Small intestine (tissue), 7 donors: ENCODE results near the gene L3MBTL2. TPM values are rescaled to one million over a fixed set of nuclear protein-coding genes. Genes with fewer than 3 reads are reported as not detected.

Experiments used
- DNase-seq, 2 donors: peaks; one replicate each; pipeline versions ENCODE4 v3.0.0 to v3.0.0-alpha.2; 2013
- FAIRE-seq: peaks from 2 replicates; lab custom pipeline; 2012; peaks lifted over from hg19 to GRCh38; lab: Jason Lieb, UNC
- H3K27ac ChIP-seq, 3 donors: one replicate each; pipeline ENCODE4 v1.5.1; 2013; ENCODE audit warnings: low read length in 2 of 3, mild to moderate bottlenecking in 2 of 3, control low read depth in 1 of 3, inconsistent platforms in 1 of 3, low read depth in 1 of 3, moderate library complexity in 1 of 3
- H3K27me3 ChIP-seq, 3 donors: one replicate each; pipeline ENCODE4 v1.6.1; 2013; ENCODE audit warnings: low read length in 3 of 3, inconsistent platforms in 1 of 3; ENCODE audit not compliant: control insufficient read depth in 3 of 3, insufficient read depth in 3 of 3
- H3K36me3 ChIP-seq, 3 donors: one replicate each; pipeline ENCODE4 v1.6.1; 2013; ENCODE audit warnings: low read length in 3 of 3, inconsistent platforms in 1 of 3, low read depth in 1 of 3, mild to moderate bottlenecking in 1 of 3, moderate library complexity in 1 of 3; ENCODE audit not compliant: control insufficient read depth in 3 of 3, insufficient read depth in 2 of 3
- H3K4me1 ChIP-seq, 3 donors: one replicate each; pipeline ENCODE4 v1.6.1; 2013; ENCODE audit warnings: low read length in 2 of 3, inconsistent platforms in 1 of 3, low read depth in 1 of 3, mild to moderate bottlenecking in 1 of 3, moderate library complexity in 1 of 3; ENCODE audit not compliant: control insufficient read depth in 3 of 3, insufficient read depth in 2 of 3
- H3K4me3 ChIP-seq, 3 donors: one replicate each; pipeline ENCODE4 v1.5.1; 2013; ENCODE audit warnings: low read length in 3 of 3, control low read depth in 1 of 3, inconsistent platforms in 1 of 3, low read depth in 1 of 3, mild to moderate bottlenecking in 1 of 3, moderate library complexity in 1 of 3
- H3K9me3 ChIP-seq, 2 donors: one replicate each; pipeline ENCODE4 v1.6.1; 2013; ENCODE audit warnings: low read depth in 1 of 2, low read length in 1 of 2; ENCODE audit not compliant: control insufficient read depth in 2 of 2, insufficient read depth in 1 of 2
- WGBS, 3 donors: extraction: QIAGEN DNeasy Blood & Tissue Kit; methylation state at CpG; one replicate each; pipeline ENCODE4 v1.1.7; 2013; 5-methylcytosine and 5-hydroxymethylcytosine counted together
- polyA plus RNA-seq, 4 donors: library from polyadenylated mRNA; stranded (reverse) in 3 of 4; unstranded in 1 of 4; fragments of 200-250 nt in 3 of 4; fragments of 120-200 nt in 1 of 4; gene quantifications; one replicate each; pipeline versions ENCODE4 v1.2.1 to v1.2.3, GENCODE V29; 2013
- donor health status: healthy with polysubstance abuse.
- donor health status: control.
- donor health status: control.
- donor health status: Bipolar disorder and iron deficiency.
- donor health status: healthy.

The L3MBTL2 gene
- polyA plus RNA-seq, 4 donors: 10.1 to 16.2 (median 13.4) TPM

DNA sequence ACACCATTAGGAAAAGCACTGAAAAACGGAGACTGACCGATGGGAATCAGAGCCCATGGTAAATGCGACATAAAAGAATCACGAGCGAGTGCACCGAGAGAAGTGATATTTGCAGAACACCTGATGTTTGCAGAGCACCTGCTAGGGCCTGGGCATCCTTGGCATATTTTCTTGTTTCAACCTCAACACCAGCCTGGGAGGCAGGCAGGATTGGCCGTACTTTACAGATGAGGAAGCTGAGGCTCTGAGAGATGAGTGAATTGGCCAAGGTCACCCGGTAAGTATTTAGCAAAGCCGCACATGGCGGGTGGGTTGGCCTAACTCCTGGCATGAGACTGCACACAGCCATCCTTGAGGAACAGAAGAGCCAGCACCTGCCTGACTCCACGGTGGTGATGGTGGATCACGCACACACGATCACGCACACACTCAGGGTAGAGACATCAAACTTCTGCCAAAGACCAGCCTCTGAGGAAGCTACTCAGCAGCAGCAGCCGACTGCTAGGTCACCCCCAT, 57.2 kb downstream of the L3MBTL2 start:
- no peak for FAIRE-seq
- Histone ChIP-seq H3K27ac (no peak overlapping the region), H3K36me3 (peaks cover 15 to 85% (median 19%) of the 10 kb centered on the region in 3 donors), H3K27me3 (no peaks in the 10 kb centered on the region), H3K9me3 (no peaks in the 10 kb centered on the region), H3K4me1 (no peaks in the 10 kb centered on the region), H3K4me3 (no peak overlapping the region)
- no peak for DNase-seq
- 94 to 96% (median 96%) methylated on average over 15 of the region's 15 CpGs for WGBS, 3 donors

DNA sequence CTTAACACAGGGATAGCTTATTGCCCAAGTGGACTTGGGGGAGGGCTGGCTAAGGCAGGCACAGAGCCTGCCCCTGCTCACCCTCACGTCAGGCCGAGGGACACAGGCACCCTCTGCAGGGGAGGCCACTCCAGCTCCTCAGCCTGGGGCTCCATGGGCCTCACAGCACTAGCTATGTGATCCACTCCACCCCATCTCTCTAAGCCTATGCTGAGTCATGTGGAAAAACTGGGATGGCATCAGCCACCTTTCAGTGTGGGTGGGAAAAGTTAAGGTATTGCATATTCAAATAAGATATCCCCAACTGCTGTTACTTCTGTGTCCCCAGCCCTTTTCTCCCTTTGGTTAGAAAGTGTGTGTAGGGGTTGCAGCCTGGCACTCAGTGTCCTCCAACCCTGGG, 58.6 kb downstream of the L3MBTL2 start:
- no peak overlapping the region for H3K4me3 ChIP-seq
- FAIRE-seq (no peak), DNase-seq (no peak)
- 96 to 97% (median 96%) methylated on average over 2 of the region's 2 CpGs for WGBS, 3 donors
- H3K27me3 ChIP-seq: no peaks in the 10 kb centered on the region
- H3K27ac ChIP-seq: no peak overlapping the region
- no peaks in the 10 kb centered on the region for H3K9me3 ChIP-seq
- H3K36me3 ChIP-seq: peaks cover 23 to 85% (median 25%) of the 10 kb centered on the region in 3 donors
- no peaks in the 10 kb centered on the region for H3K4me1 ChIP-seq

DNA sequence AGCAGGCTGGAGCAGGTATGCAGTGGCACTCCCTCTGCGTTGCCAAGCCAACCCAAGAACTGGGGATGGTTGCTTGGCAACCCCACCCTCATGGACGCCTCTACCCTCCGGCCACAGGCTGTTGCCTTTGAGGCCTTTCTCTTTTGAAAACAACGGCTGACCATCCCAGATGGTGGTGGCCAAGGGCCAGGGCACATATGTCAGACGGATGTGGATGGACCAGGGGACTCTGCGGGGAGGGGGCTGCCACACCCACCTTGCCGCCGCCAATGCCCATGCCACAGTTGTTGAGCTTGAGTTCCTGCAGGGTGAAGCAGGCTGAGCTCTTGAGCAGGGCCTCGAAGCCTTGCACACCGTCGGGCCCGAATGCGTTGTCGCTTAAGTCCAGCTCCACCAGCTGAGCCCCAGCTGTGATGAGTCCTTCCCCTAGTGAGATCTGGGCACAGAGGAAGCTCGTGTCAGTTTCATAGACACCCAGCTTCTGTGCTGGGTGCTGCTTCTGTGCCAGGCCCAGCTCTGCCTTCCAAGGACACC, 59.4 kb downstream of the L3MBTL2 start:
- Histone ChIP-seq H3K36me3 (peaks cover 23 to 87% (median 25%) of the 10 kb centered on the region in 3 donors), H3K27me3 (no peaks in the 10 kb centered on the region), H3K4me1 (no peaks in the 10 kb centered on the region), H3K4me3 (no peak overlapping the region), H3K9me3 (no peaks in the 10 kb centered on the region), H3K27ac (no peak overlapping the region)
- no peak for DNase-seq
- no peak for FAIRE-seq
- 93 to 94% (median 93%) methylated on average over 15 of the region's 15 CpGs for WGBS, 3 donors

- no peaks in the 10 kb centered on the region for H3K4me1 ChIP-seq
- peaks cover 27 to 86% (median 32%) of the 10 kb centered on the region in 3 donors for H3K36me3 ChIP-seq
- H3K27me3 ChIP-seq: no peaks in the 10 kb centered on the region
- WGBS, 3 donors: 96 to 98% (median 96%) methylated on average over 16 of the region's 16 CpGs
- no peak for FAIRE-seq
- H3K27ac ChIP-seq: no peak overlapping the region
- no peaks in the 10 kb centered on the region for H3K9me3 ChIP-seq
- H3K4me3 ChIP-seq: no peak overlapping the region
- DNase-seq: no peak
Measured at GRCh38 chr22:41267958-41268357, 62.8 kb downstream of the L3MBTL2 start.

DNA sequence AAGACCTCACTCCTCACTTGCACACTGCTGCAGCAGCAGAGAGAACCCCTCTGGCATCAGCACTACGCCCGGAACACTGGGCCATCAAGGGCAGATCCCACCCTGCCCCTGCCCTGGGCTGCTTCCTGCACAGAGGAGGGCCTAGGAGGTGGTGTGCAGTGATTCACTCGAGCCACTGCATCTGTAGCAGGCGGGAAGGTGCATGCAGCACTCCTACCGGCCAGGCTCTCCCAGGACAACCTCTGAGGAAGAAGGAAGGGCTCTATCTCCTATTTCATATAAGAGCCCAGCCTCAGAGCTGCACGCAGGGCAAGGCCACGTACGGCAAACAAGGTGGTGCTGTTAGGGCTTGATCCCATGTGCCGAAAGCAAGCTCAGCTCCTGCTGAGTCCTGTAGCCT, 66.7 kb downstream of the L3MBTL2 start:
- Histone ChIP-seq H3K9me3 (no peaks in the 10 kb centered on the region), H3K4me1 (no peaks in the 10 kb centered on the region), H3K4me3 (no peak overlapping the region), H3K27ac (no peak overlapping the region), H3K27me3 (no peaks in the 10 kb centered on the region), H3K36me3 (peaks cover 19 to 88% (median 38%) of the 10 kb centered on the region in 3 donors)
- 92 to 97% (median 94%) methylated on average over 9 of the region's 9 CpGs for WGBS, 3 donors
- no peak for DNase-seq
- FAIRE-seq: no peak

GRCh38 chr22:41273128-41273527, 68.0 kb downstream of the L3MBTL2 start:
- 93 to 97% (median 95%) methylated on average over 7 of the region's 7 CpGs for WGBS, 3 donors
- no peaks in the 10 kb centered on the region for H3K27me3 ChIP-seq
- H3K27ac ChIP-seq: no peak overlapping the region
- H3K9me3 ChIP-seq: no peaks in the 10 kb centered on the region
- no peak overlapping the region for H3K4me3 ChIP-seq
- H3K4me1 ChIP-seq: no peaks in the 10 kb centered on the region
- FAIRE-seq (no peak), DNase-seq (no peak)
- peaks cover 12 to 85% (median 33%) of the 10 kb centered on the region in 3 donors for H3K36me3 ChIP-seq

- no peaks in the 10 kb centered on the region for H3K4me1 ChIP-seq
- 88 to 95% (median 93%) methylated on average over 4 of the region's 4 CpGs for WGBS, 3 donors
- no peak for FAIRE-seq
- peaks cover 12 to 83% (median 26%) of the 10 kb centered on the region in 3 donors for H3K36me3 ChIP-seq
- H3K27ac ChIP-seq: no peak overlapping the region
- H3K9me3 ChIP-seq: no peaks in the 10 kb centered on the region
- H3K27me3 ChIP-seq: no peaks in the 10 kb centered on the region
- DNase-seq: no peak
- no peak overlapping the region for H3K4me3 ChIP-seq
Measured at GRCh38 chr22:41274856-41275255, 69.7 kb downstream of the L3MBTL2 start.

DNA sequence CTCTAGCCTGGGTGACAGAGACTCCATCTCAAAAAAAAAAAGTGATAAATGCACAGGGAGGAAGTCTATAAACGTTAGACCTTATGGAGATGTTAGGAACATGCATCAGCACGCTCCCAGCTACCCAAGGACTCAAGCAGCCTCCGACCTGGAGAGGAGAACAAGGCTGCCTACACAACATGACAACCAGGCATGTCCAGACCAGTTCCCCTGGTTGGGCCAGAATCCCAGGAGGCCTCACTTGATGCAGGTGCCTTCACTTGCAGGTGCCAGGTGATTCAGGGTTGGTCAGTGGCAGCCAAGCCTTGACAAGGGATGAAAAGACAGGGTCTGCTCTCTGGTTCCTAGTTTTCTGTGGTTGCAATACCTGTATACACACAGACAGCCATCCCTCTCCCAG, 75.0 kb downstream of the L3MBTL2 start:
- 83% methylated on average over 3 of the region's 3 CpGs for WGBS, 3 donors
- Histone ChIP-seq H3K4me3 (no peak overlapping the region), H3K36me3 (peaks cover 8 to 76% (median 16%) of the 10 kb centered on the region in 3 donors), H3K27ac (no peak overlapping the region), H3K4me1 (peaks cover 0 to 5% (median 2%) of the 10 kb centered on the region in 3 donors), H3K27me3 (no peaks in the 10 kb centered on the region), H3K9me3 (no peaks in the 10 kb centered on the region)
- FAIRE-seq (no peak), DNase-seq (no peak)

DNA sequence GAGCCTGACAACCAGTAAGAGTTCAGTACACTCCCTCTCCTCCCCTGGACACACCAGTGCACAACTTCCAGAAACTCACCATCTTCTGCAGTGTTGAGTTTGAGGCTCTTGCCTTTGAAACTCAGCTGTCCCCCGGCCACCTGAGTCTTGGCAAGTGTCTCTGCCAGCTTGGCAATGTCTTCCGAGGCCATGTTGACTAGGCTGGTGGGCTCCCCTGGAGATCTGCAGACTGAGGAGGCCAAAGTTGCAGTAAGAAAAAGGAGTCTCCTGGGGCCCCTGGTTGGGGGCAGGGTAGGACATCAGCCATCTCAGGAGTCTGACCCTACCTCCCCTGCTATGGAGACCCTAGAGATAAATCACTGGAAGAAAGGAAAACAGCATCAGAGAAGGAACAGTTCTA, 75.7 kb downstream of the L3MBTL2 start:
- DNase-seq (no peak), FAIRE-seq (no peak)
- no peak overlapping the region for H3K4me3 ChIP-seq
- peaks cover 0 to 6% (median 2%) of the 10 kb centered on the region in 3 donors for H3K4me1 ChIP-seq
- 93 to 97% (median 94%) methylated on average over 2 of the region's 2 CpGs for WGBS, 3 donors
- H3K9me3 ChIP-seq: no peaks in the 10 kb centered on the region
- no peak overlapping the region for H3K27ac ChIP-seq
- H3K36me3 ChIP-seq: peaks cover 8 to 69% (median 16%) of the 10 kb centered on the region in 3 donors
- no peaks in the 10 kb centered on the region for H3K27me3 ChIP-seq
